Right cardiac atrium (tissue), 5 donors: ENCODE data around the gene SCGN. TPM values are rescaled to one million over a fixed set of nuclear protein-coding genes. Genes with fewer than 3 reads are reported as not detected.

ENCODE experiments used
- ATAC-seq, 2 donors: fragments of 200-7000 bp; cut with Tn5 transposase; one replicate each; pipeline versions ENCODE4 v1.8.0 to v1.9.1; 2020; ENCODE audit warnings: moderate library complexity in 2 of 2, mild to moderate bottlenecking in 1 of 2
- DNase-seq, 3 donors: peaks; one replicate each; pipeline ENCODE4 v3.0.0-alpha.2; 2020
- H3K27ac ChIP-seq: one replicate; pipeline ENCODE4 v1.5.1; 2013; ENCODE audit warnings: mild to moderate bottlenecking, low read length, control low read depth, moderate library complexity
- H3K27me3 ChIP-seq: one replicate; pipeline ENCODE4 v1.6.1; 2013; ENCODE audit not compliant: control insufficient read depth, insufficient read depth
- H3K4me1 ChIP-seq: one replicate; pipeline ENCODE4 v1.6.1; 2013; ENCODE audit warnings: low read length; ENCODE audit not compliant: control insufficient read depth, insufficient read depth
- H3K4me3 ChIP-seq: one replicate; pipeline ENCODE4 v1.5.1; 2013; ENCODE audit warnings: low read length, control low read depth
- H3K9me3 ChIP-seq: one replicate; pipeline ENCODE4 v1.6.1; 2013; ENCODE audit warnings: low read length; ENCODE audit not compliant: control insufficient read depth
- WGBS: extraction: QIAGEN DNeasy Blood & Tissue Kit; methylation state at CpG from one replicate; pipeline ENCODE4 v1.1.7; 2013; 5-methylcytosine and 5-hydroxymethylcytosine counted together
- intact Hi-C, 4 donors: fragments of 100-400 bp; cut with DNase I; formaldehyde crosslinking; loops; one replicate each; pipeline versions ENCODE4 v1.11.0 to v1.14.0; 2022 to 2023
- polyA plus RNA-seq: library from polyadenylated mRNA; stranded (reverse); fragments of 200-250 nt; gene quantifications from one replicate; pipeline ENCODE4 v1.2.3, GENCODE V29; 2013
- total RNA-seq, 4 donors: library from RNA; stranded (reverse); fragmentation: NEBNext Ultra II Directional; extraction: Animal tissue kit (Norgen Biotek cat#: 25700); gene quantifications; one replicate each; pipeline ENCODE4 v1.2.1, GENCODE V29; 2021
- donor health status: healthy with polysubstance abuse.
- donor health status: DM: no; HTN: yes; CAD: no.
- donor health status: DM: no; HTN: no; CAD: no.
- donor health status: DM: no; HTN: yes; CAD: no; lungs with severe emphysema.
- donor health status: DM: yes; HTN: yes; CAD: no.

SCGN gene
- total and polyA plus RNA-seq, 5 donors: 3.2 to 8.9 (median 4.9) TPM

GRCh38 chr6:25640446-25640845 is 11.6 kb upstream of the SCGN start:
- ATAC-seq: no peak
- H3K27me3 ChIP-seq: no peaks in the 10 kb centered on the region
- H3K9me3 ChIP-seq: no peaks in the 10 kb centered on the region
- no peaks in the 10 kb centered on the region for H3K4me1 ChIP-seq
- H3K27ac ChIP-seq: no peak overlapping the region
- no peak overlapping the region for H3K4me3 ChIP-seq
- DNase-seq: no peak
- WGBS: 83% methylated on average over 5 of the region's 5 CpGs
- intact Hi-C loops: no loop called here

- WGBS: 77% methylated on average over 4 of the region's 4 CpGs
- no peaks in the 10 kb centered on the region for H3K9me3 ChIP-seq
- intact Hi-C loops: no loop called here
- H3K4me3 ChIP-seq: no peak overlapping the region
- H3K4me1 ChIP-seq: no peaks in the 10 kb centered on the region
- DNase-seq (no peak), ATAC-seq (no peak)
- no peaks in the 10 kb centered on the region for H3K27me3 ChIP-seq
- no peak overlapping the region for H3K27ac ChIP-seq
These were observed 11.1 kb upstream of the SCGN start for GRCh38 chr6:25640891-25641290.

GRCh38 chr6:25641377-25641776 is 10.6 kb upstream of the SCGN start:
- DNase-seq (no peak), ATAC-seq (no peak)
- no peak overlapping the region for H3K4me3 ChIP-seq
- H3K9me3 ChIP-seq: no peaks in the 10 kb centered on the region
- H3K27ac ChIP-seq: no peak overlapping the region
- intact Hi-C loops: no loop called here
- WGBS: 76% methylated on average over 5 of the region's 5 CpGs
- H3K27me3 ChIP-seq: no peaks in the 10 kb centered on the region
- no peaks in the 10 kb centered on the region for H3K4me1 ChIP-seq

- H3K4me3 ChIP-seq: no peak overlapping the region
- H3K9me3 ChIP-seq: no peaks in the 10 kb centered on the region
- intact Hi-C loops: no loop called here
- ATAC-seq: no peak
- no peak for DNase-seq
- H3K4me1 ChIP-seq: no peaks in the 10 kb centered on the region
- H3K27me3 ChIP-seq: no peaks in the 10 kb centered on the region
- no peak overlapping the region for H3K27ac ChIP-seq
- WGBS: 94% methylated on average over 3 of the region's 3 CpGs
These were observed 9.9 kb upstream of the SCGN start for GRCh38 chr6:25641940-25642666.

- Histone ChIP-seq H3K27me3 (no peaks in the 10 kb centered on the region), H3K4me1 (no peaks in the 10 kb centered on the region), H3K4me3 (no peak overlapping the region), H3K27ac (no peak overlapping the region), H3K9me3 (no peaks in the 10 kb centered on the region)
- no peak for DNase-seq
- intact Hi-C loops: no loop called here
- 80% methylated on average over 3 of the region's 3 CpGs for WGBS
- no peak for ATAC-seq
These were observed 9.2 kb upstream of the SCGN start for GRCh38 chr6:25642667-25643328.

- no peaks in the 10 kb centered on the region for H3K4me1 ChIP-seq
- WGBS: 55% methylated on average over 4 of the region's 4 CpGs
- H3K9me3 ChIP-seq: no peaks in the 10 kb centered on the region
- intact Hi-C loops: no loop called here
- DNase-seq: no peak
- no peak for ATAC-seq
- H3K27ac ChIP-seq: no peak overlapping the region
- no peak overlapping the region for H3K4me3 ChIP-seq
- H3K27me3 ChIP-seq: no peaks in the 10 kb centered on the region
These were observed 6.1 kb upstream of the SCGN start for GRCh38 chr6:25645916-25646315.

GRCh38 chr6:25649611-25650010 is 2.4 kb upstream of the SCGN start:
- intact Hi-C loops: no loop called here
- H3K27me3 ChIP-seq: peaks cover 3% of the 10 kb centered on the region
- H3K27ac ChIP-seq: no peak overlapping the region
- ATAC-seq: peak in 1 of 2 donors; percentile 83
- no peaks in the 10 kb centered on the region for H3K9me3 ChIP-seq
- no peak overlapping the region for H3K4me3 ChIP-seq
- 41% methylated on average over 1 of the region's 1 CpG for WGBS
- no peaks in the 10 kb centered on the region for H3K4me1 ChIP-seq
- DNase-seq: no peak

GRCh38 chr6:25655723-25656122 is 3.7 kb downstream of the SCGN start:
- intact Hi-C loops: no loop called here
- peaks cover 3% of the 10 kb centered on the region for H3K27me3 ChIP-seq
- DNase-seq (no peak), ATAC-seq (no peak)
- no peaks in the 10 kb centered on the region for H3K4me1 ChIP-seq
- WGBS: 25% methylated on average over 1 of the region's 1 CpG
- H3K27ac ChIP-seq: no peak overlapping the region
- H3K9me3 ChIP-seq: no peaks in the 10 kb centered on the region
- no peak overlapping the region for H3K4me3 ChIP-seq

GRCh38 chr6:25659633-25660368 is 7.8 kb downstream of the SCGN start:
- Histone ChIP-seq H3K9me3 (no peaks in the 10 kb centered on the region), H3K4me3 (no peak overlapping the region), H3K27ac (no peak overlapping the region), H3K4me1 (no peaks in the 10 kb centered on the region), H3K27me3 (no peaks in the 10 kb centered on the region)
- DNase-seq (no peak), ATAC-seq (peak in 1 of 2 donors; percentile 36)
- intact Hi-C loops: no loop called here
- 24% methylated on average over 4 of the region's 4 CpGs for WGBS

- H3K4me3 ChIP-seq: no peak overlapping the region
- intact Hi-C loops: no loop called here
- DNase-seq (no peak), ATAC-seq (no peak)
- no peaks in the 10 kb centered on the region for H3K4me1 ChIP-seq
- H3K9me3 ChIP-seq: no peaks in the 10 kb centered on the region
- H3K27me3 ChIP-seq: no peaks in the 10 kb centered on the region
- H3K27ac ChIP-seq: no peak overlapping the region
These were observed 8.5 kb downstream of the SCGN start for GRCh38 chr6:25660512-25660911.

GRCh38 chr6:25661129-25661779 is 9.2 kb downstream of the SCGN start:
- ATAC-seq (no peak), DNase-seq (no peak)
- Histone ChIP-seq H3K9me3 (no peaks in the 10 kb centered on the region), H3K4me3 (no peak overlapping the region), H3K4me1 (no peaks in the 10 kb centered on the region), H3K27ac (no peak overlapping the region), H3K27me3 (no peaks in the 10 kb centered on the region)
- intact Hi-C loops: no loop called here
- WGBS: 78% methylated on average over 5 of the region's 5 CpGs
